ENCODE measurements around the gene GRB2. TPM values are rescaled to one million over a fixed set of nuclear protein-coding genes. Genes with fewer than 3 reads are reported as not detected.
A peak's percentile ranks its signal among the peaks of the same experiment; 100 is the strongest.
"Not testable (repeated sequence)": the region's sequence is repeated elsewhere in the genome, so short reads cannot be mapped to it uniquely, and the experiment has no call there.

Gene GRB2
- total RNA-seq, 2 donors from 2014 or later: 120 to 144 TPM

GRCh38 chr17:75289115-75289831, 116.2 kb downstream of the GRB2 start, which contains the start of gene SLC25A19:
Gene SLC25A19, minus strand, starts transcription at chr17:75289433. Its CDS starts 2,669 bp downstream, at chr17:75286764.
- DNase-seq (ENCODE audit: low spot score) (peak; percentile 94), ATAC-seq (ENCODE audit: insufficient number of reproducible peaks, low FRiP score, low read depth) (peak; percentile 92)
- no peak for TF ChIP-seq CTCF (IDR thresholded peaks at IDR 0.05)
- H3K9me3 ChIP-seq: no peaks in the 10 kb centered on the region
- peaks cover 4% of the 10 kb centered on the region for H3K36me3 ChIP-seq
- no peaks in the 10 kb centered on the region for H3K27me3 ChIP-seq (replicated peaks; ENCODE audit: insufficient read depth)
- peak within 1 kb of the TSS; percentile 92 for H3K27ac ChIP-seq
- peaks cover 0 to 6% of the 10 kb centered on the region in 2 donors for H3K4me1 ChIP-seq (ENCODE audit: control insufficient read depth in 1 of 2, low read depth in 2 of 2)
- H3K4me3 ChIP-seq: peak within 1 kb of the TSS; percentile 82

GRCh38 chr17:75288770-75289114, 116.7 kb downstream of the GRB2 start:
- Histone ChIP-seq H3K9me3 (no peaks in the 10 kb centered on the region), H3K27ac (peak overlapping the region; percentile 62 to 92), H3K4me3 (peak overlapping the region; percentile 82), H3K4me1 (ENCODE audit: control insufficient read depth in 1 of 2, low read depth in 2 of 2) (peaks cover 0 to 6% of the 10 kb centered on the region in 2 donors), H3K36me3 (peaks cover 4% of the 10 kb centered on the region), H3K27me3 (replicated peaks; ENCODE audit: insufficient read depth) (no peaks in the 10 kb centered on the region)
- TF ChIP-seq CTCF (IDR thresholded peaks at IDR 0.05): no peak
- ATAC-seq (ENCODE audit: insufficient number of reproducible peaks, low FRiP score, low read depth) (no peak), DNase-seq (ENCODE audit: low spot score) (no peak)

- ATAC-seq (ENCODE audit: insufficient number of reproducible peaks, low FRiP score, low read depth) (no peak), DNase-seq (ENCODE audit: low spot score) (no peak)
- no peak for TF ChIP-seq CTCF (IDR thresholded peaks at IDR 0.05)
- Histone ChIP-seq H3K4me1 (ENCODE audit: control insufficient read depth in 1 of 2, low read depth in 2 of 2) (peaks cover 0 to 6% of the 10 kb centered on the region in 2 donors), H3K36me3 (peaks cover 4% of the 10 kb centered on the region), H3K9me3 (no peaks in the 10 kb centered on the region), H3K4me3 (peak overlapping the region; percentile 82), H3K27ac (no peak overlapping the region), H3K27me3 (replicated peaks; ENCODE audit: insufficient read depth) (no peaks in the 10 kb centered on the region)
These were observed 117.1 kb downstream of the GRB2 start for GRCh38 chr17:75288359-75288758.

- H3K9me3 ChIP-seq: no peaks in the 10 kb centered on the region
These were observed 118.3 kb downstream of the GRB2 start for GRCh38 chr17:75287221-75287620.

GRCh38 chr17:75285123-75285522, 120.4 kb downstream of the GRB2 start:
- no peak for ATAC-seq (ENCODE audit: insufficient number of reproducible peaks, low FRiP score, low read depth)
- H3K27me3 ChIP-seq (replicated peaks; ENCODE audit: insufficient read depth): no peaks in the 10 kb centered on the region
- TF ChIP-seq CTCF (IDR thresholded peaks at IDR 0.05): no peak
- H3K4me3 ChIP-seq: no peak overlapping the region
- no peaks in the 10 kb centered on the region for H3K9me3 ChIP-seq
- H3K36me3 ChIP-seq: peaks cover 4% of the 10 kb centered on the region
- no peak for DNase-seq (ENCODE audit: low spot score)
- H3K27ac ChIP-seq: no peak overlapping the region
- peaks cover 0 to 6% of the 10 kb centered on the region in 2 donors for H3K4me1 ChIP-seq (ENCODE audit: control insufficient read depth in 1 of 2, low read depth in 2 of 2)

More at GRCh38 chr17:75287221-75287620, 118.3 kb downstream of the GRB2 start:
- DNase-seq (ENCODE audit: low spot score) (no peak), ATAC-seq (ENCODE audit: insufficient number of reproducible peaks, low FRiP score, low read depth) (no peak)
- Histone ChIP-seq H3K27me3 (replicated peaks; ENCODE audit: insufficient read depth) (no peaks in the 10 kb centered on the region), H3K4me3 (no peak overlapping the region), H3K4me1 (ENCODE audit: control insufficient read depth in 1 of 2, low read depth in 2 of 2) (peaks cover 0 to 6% of the 10 kb centered on the region in 2 donors), H3K36me3 (peaks cover 4% of the 10 kb centered on the region), H3K27ac (no peak overlapping the region)
- no peak for TF ChIP-seq CTCF (IDR thresholded peaks at IDR 0.05)

- not testable (repeated sequence) for H3K4me3 ChIP-seq; H3K27me3 ChIP-seq (replicated peaks; ENCODE audit: insufficient read depth); ATAC-seq (ENCODE audit: insufficient number of reproducible peaks, low FRiP score, low read depth); H3K9me3 ChIP-seq; DNase-seq (ENCODE audit: low spot score); H3K36me3 ChIP-seq; H3K27ac ChIP-seq; H3K4me1 ChIP-seq (ENCODE audit: control insufficient read depth in 1 of 2, low read depth in 2 of 2)
These were observed 125.3 kb downstream of the GRB2 start for GRCh38 chr17:75280189-75280588.

All from thoracic aorta (tissue), 2 donors.